HepG2 (cell line): ENCODE data around the gene FITM2. TPM values are rescaled to one million over a fixed set of nuclear protein-coding genes. Genes with fewer than 3 reads are reported as not detected.
A peak's percentile ranks its signal among the peaks of the same experiment; 100 is the strongest.

ENCODE experiments used
- CCAR2 ChIP-seq: fragments of 200-400 bp; formaldehyde crosslinking; optimal IDR thresholded peaks from 2 replicates; pipeline ENCODE3; 2018; ENCODE audit warnings: low read depth, mild to moderate bottlenecking, low read length, moderate library complexity
- CENPX ChIP-seq: sonication (generic); formaldehyde crosslinking; IDR thresholded peaks from 2 replicates; pipeline ENCODE4 v1.9.0; 2021; ENCODE audit warnings: mild to moderate bottlenecking, missing genetic modification reagents, moderate library complexity
- CREB1 ChIP-seq, 2 experiments: fragments of 450-650 bp in 1 of 2; IDR thresholded peaks; 2 replicates each; pipeline ENCODE4 v1.6.1; 2016 to 2017; ENCODE audit warnings: control low read depth in 1 of 2, mild to moderate bottlenecking in 1 of 2, missing compliant biosample characterization in 1 of 2, missing genetic modification characterization in 1 of 2
- DRAP1 ChIP-seq: IDR thresholded peaks from 2 replicates; pipeline ENCODE4 v1.6.1; 2016; ENCODE audit warnings: missing genetic modification reagents, missing compliant biosample characterization
- ETV5 ChIP-seq: IDR thresholded peaks from 2 replicates; pipeline ENCODE4 v1.6.1; 2018; ENCODE audit warnings: missing biosample characterization, missing genetic modification reagents, inconsistent platforms, borderline replicate concordance
- FOXK2 ChIP-seq: fragments of 450-650 bp; IDR thresholded peaks from 2 replicates; pipeline ENCODE4 v1.6.1; 2016
- HOMEZ ChIP-seq: IDR thresholded peaks from 2 replicates; pipeline ENCODE4 v1.6.1; 2016; ENCODE audit warnings: low read depth
- ISX ChIP-seq: sonication (generic); formaldehyde crosslinking; conservative IDR thresholded peaks from 2 replicates; pipeline ENCODE4 v1.5.0; 2020; ENCODE audit warnings: missing genetic modification reagents
- KDM5A ChIP-seq: fragments of 200-600 bp; sonication (generic); IDR thresholded peaks from 2 replicates; pipeline ENCODE4 v1.7.0; 2018; ENCODE audit warnings: antibody characterized with exemption, mild to moderate bottlenecking, low read length, borderline replicate concordance
- MBNL3 ChIP-seq: fragments of 250-450 bp; sonication (Bioruptor Pico); conservative IDR thresholded peaks from 2 replicates; pipeline ENCODE4 v1.8.0; 2022; ENCODE audit warnings: mild to moderate bottlenecking, inconsistent platforms
- MXD3 ChIP-seq: IDR thresholded peaks from 2 replicates; pipeline ENCODE4 v1.6.1; 2016; ENCODE audit warnings: mild to moderate bottlenecking, missing biosample characterization, missing genetic modification reagents
- NFE2L2 ChIP-seq: fragments of 150-350 bp; IDR thresholded peaks from 2 replicates; pipeline ENCODE4 v1.6.1; 2014; ENCODE audit warnings: low read length
- PBX3 ChIP-seq: sonication (generic); formaldehyde crosslinking; IDR thresholded peaks from 2 replicates; pipeline ENCODE4 v1.8.1; 2023; ENCODE audit warnings: missing genetic modification reagents, inconsistent platforms, borderline replicate concordance
- SMAD1 ChIP-seq: sonication (generic); formaldehyde crosslinking; IDR thresholded peaks from 2 replicates; pipeline ENCODE4 v1.4.0; 2020; ENCODE audit warnings: missing genetic modification reagents, low read depth, mild to moderate bottlenecking, borderline replicate concordance
- WIZ ChIP-seq: sonication (generic); formaldehyde crosslinking; IDR thresholded peaks from 2 replicates; pipeline ENCODE4 v1.5.1; 2020; ENCODE audit warnings: mild to moderate bottlenecking, missing genetic modification reagents
- ZBTB39 ChIP-seq: sonication (generic); formaldehyde crosslinking; IDR thresholded peaks from 2 replicates; pipeline ENCODE4 v1.5.0; 2020; ENCODE audit warnings: missing genetic modification reagents
- ZNF121 ChIP-seq: sonication (generic); formaldehyde crosslinking; IDR thresholded peaks from 2 replicates; pipeline ENCODE4 v1.5.0; 2020; ENCODE audit warnings: mild to moderate bottlenecking, missing genetic modification reagents
- ZNF343 ChIP-seq: sonication (generic); formaldehyde crosslinking; IDR thresholded peaks from 2 replicates; pipeline ENCODE4 v1.4.0; 2020; ENCODE audit warnings: mild to moderate bottlenecking, missing genetic modification reagents
- ZNF446 ChIP-seq: sonication (generic); formaldehyde crosslinking; IDR thresholded peaks from 2 replicates; pipeline ENCODE4 v1.5.0; 2020; ENCODE audit warnings: mild to moderate bottlenecking, missing genetic modification reagents
- ZNF543 ChIP-seq: sonication (generic); formaldehyde crosslinking; IDR thresholded peaks from 2 replicates; pipeline ENCODE4 v1.4.0; 2020; ENCODE audit warnings: mild to moderate bottlenecking, missing genetic modification reagents
- ZNF552 ChIP-seq: sonication (generic); formaldehyde crosslinking; IDR thresholded peaks from 2 replicates; pipeline ENCODE4 v1.9.0; 2022; ENCODE audit warnings: missing genetic modification reagents, mild to moderate bottlenecking, borderline replicate concordance
- ZNF720 ChIP-seq: sonication (generic); formaldehyde crosslinking; IDR thresholded peaks from 2 replicates; pipeline ENCODE4 v1.4.0; 2020; ENCODE audit warnings: missing genetic modification reagents
- ZNF746 ChIP-seq: sonication (generic); formaldehyde crosslinking; IDR thresholded peaks from 2 replicates; pipeline ENCODE4 v1.8.0; 2022; ENCODE audit warnings: mild to moderate bottlenecking, missing genetic modification reagents
- ZNF75D ChIP-seq: sonication (generic); formaldehyde crosslinking; IDR thresholded peaks from 2 replicates; pipeline ENCODE4 v1.8.1; 2023; ENCODE audit warnings: missing genetic modification reagents, mild to moderate bottlenecking, borderline replicate concordance
- ZNF777 ChIP-seq: sonication (generic); formaldehyde crosslinking; IDR thresholded peaks from 2 replicates; pipeline ENCODE4 v1.4.0; 2020; ENCODE audit warnings: missing genetic modification reagents
- polyA plus RNA-seq, 8 experiments: library from polyadenylated mRNA; depleted of rRNA in 3 of 8; stranded (reverse) in 7 of 8; unstranded in 1 of 8; fragments of >200 nt; fragmentation: Illumina TruSeq in 4 of 8; extraction: Trizol in 4 of 8; gene quantifications; 2 replicates each; pipeline versions ENCODE4 v1.2.1 to v1.2.3, GENCODE V29; 2011 to 2016; ENCODE audit warnings: low read depth in 4 of 8, missing spikeins in 1 of 8, mixed read lengths in 1 of 8; ENCODE audit not compliant: insufficient read depth in 1 of 8
- total RNA-seq, 5 experiments: library from RNA; depleted of rRNA; stranded (reverse); fragments of >200 nt; fragmentation: Illumina TruSeq; extraction: Trizol; gene quantifications; 2 replicates each; pipeline ENCODE4 v1.2.3, GENCODE V29; 2016; ENCODE audit warnings: low read depth in 1 of 5

FITM2 gene
- total and polyA plus RNA-seq, 2 of the 13 experiments (the other 11 are each of a cell fraction or from before 2014, with no cell fraction given), result 9.6 to 24.5 TPM

GRCh38 chr20:44355498-44356352 is 44.7 kb upstream of the FITM2 start, which contains the start of gene HNF4A (continued):
- TF ChIP-seq SMAD1 (CRISPR knock-in tag) (no peak; the same call in none of the 2 replicates), CCAR2 (no peak), ZNF543 (CRISPR knock-in tag) (peak; percentile 99), CENPX (CRISPR knock-in tag) (no peak), PBX3 (CRISPR knock-in tag) (0 out of 2 replicates have a peak, but pooled peaks have one; percentile 21), ZNF777 (CRISPR knock-in tag) (peak; percentile 88), ZNF720 (CRISPR knock-in tag) (0 out of 2 replicates have a peak, but pooled peaks have one; percentile 7), ZNF746 (CRISPR knock-in tag) (no peak), ZNF552 (CRISPR knock-in tag) (peak; percentile 97), CREB1 (IDR thresholded peaks at IDR 0.05) (no peak), CREB1 (CRISPR knock-in tag; IDR thresholded peaks at IDR 0.05) (no peak), WIZ (CRISPR knock-in tag) (peak; percentile 58; the same call in 1 of the 2 replicates), ZNF75D (no peak), MBNL3 (no peak), HOMEZ (CRISPR knock-in tag) (peak; percentile 86; the same call in 1 of the 2 replicates), ZNF343 (CRISPR knock-in tag) (peak; percentile 96), KDM5A (peak; percentile 28; the same call in 1 of the 2 replicates), NFE2L2 (no peak), ZBTB39 (CRISPR knock-in tag) (peak; percentile 38; the same call in 1 of the 2 replicates), DRAP1 (CRISPR knock-in tag) (peak; percentile 97), FOXK2 (no peak), ZNF121 (peak; percentile 61; the same call in 1 of the 2 replicates), MXD3 (CRISPR knock-in tag) (peak; percentile 65), ETV5 (peak; percentile 53; the same call in 1 of the 2 replicates), ZNF446 (CRISPR knock-in tag) (no peak), ISX (CRISPR knock-in tag) (peak; percentile 96)
